Measurements from ENCODE around the gene RRAS. TPM values are rescaled to one million over a fixed set of nuclear protein-coding genes. Genes with fewer than 3 reads are reported as not detected.
A peak's percentile ranks its signal among the peaks of the same experiment; 100 is the strongest.
"Not testable (repeated sequence)": the region's sequence is repeated elsewhere in the genome, so short reads cannot be mapped to it uniquely, and the experiment has no call there.

RRAS gene
- total RNA-seq, 4 donors from 2014 or later, result 17.2 to 48.0 (median 32.4) TPM

DNA sequence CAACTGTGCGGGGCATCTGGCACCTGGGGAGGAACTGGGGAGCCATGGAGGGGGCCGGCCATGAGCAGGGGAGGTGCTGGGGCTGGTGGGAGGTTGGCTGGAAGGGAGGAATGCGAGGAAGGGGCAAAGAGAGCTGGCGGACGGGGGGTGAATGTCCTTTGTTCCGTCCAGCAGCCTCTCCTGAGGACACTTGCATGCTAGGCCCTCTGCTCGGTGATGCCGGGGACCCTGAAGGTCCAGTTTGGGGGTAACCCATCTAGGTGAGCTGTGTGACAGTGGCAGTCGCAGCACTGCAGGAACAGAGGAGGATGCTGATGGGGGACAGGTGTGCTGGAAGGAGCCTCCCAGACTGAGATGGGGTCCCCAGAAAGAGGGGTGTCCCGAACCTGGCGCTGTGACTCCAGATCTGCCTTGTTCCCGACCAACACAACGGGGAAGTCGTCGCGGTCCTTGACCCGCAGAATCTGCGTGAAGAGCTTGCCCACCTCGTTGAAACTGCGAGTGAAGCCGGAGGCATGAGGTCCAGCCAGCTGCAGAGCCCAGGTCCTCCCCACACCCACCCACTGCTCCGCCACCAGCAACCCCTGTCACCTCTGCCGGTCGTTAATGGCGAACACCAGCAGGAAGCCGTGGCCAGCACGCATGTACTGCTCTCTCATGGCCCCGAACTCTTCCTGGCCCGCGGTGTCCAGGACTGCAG lies 3.6 kb downstream of the RRAS start:
- H3K36me3 ChIP-seq, result no peaks in the 10 kb centered on the region
- peak overlapping the region in 1 of 4 donors; percentile 6 for H3K4me3 ChIP-seq
- H3K4me1 ChIP-seq, result peaks cover 0 to 19% (median 0%) of the 10 kb centered on the region in 4 donors
- no peaks in the 10 kb centered on the region for H3K9me3 ChIP-seq
- no peak for DNase-seq
- no peaks in the 10 kb centered on the region for H3K27me3 ChIP-seq
- peak overlapping the region in 3 of 4 donors; percentile 4 to 55 (median 4) for H3K27ac ChIP-seq
- TF ChIP-seq POLR2A (IDR thresholded peaks at IDR 0.05), result no peak
- TF ChIP-seq, protein P1, sequence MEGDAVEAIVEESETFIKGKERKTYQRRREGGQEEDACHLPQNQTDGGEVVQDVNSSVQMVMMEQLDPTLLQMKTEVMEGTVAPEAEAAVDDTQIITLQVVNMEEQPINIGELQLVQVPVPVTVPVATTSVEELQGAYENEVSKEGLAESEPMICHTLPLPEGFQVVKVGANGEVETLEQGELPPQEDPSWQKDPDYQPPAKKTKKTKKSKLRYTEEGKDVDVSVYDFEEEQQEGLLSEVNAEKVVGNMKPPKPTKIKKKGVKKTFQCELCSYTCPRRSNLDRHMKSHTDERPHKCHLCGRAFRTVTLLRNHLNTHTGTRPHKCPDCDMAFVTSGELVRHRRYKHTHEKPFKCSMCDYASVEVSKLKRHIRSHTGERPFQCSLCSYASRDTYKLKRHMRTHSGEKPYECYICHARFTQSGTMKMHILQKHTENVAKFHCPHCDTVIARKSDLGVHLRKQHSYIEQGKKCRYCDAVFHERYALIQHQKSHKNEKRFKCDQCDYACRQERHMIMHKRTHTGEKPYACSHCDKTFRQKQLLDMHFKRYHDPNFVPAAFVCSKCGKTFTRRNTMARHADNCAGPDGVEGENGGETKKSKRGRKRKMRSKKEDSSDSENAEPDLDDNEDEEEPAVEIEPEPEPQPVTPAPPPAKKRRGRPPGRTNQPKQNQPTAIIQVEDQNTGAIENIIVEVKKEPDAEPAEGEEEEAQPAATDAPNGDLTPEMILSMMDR (IDR thresholded peaks at IDR 0.05), result no peak

- Histone ChIP-seq H3K4me3 (no peak overlapping the region), H3K36me3 (no peaks in the 10 kb centered on the region), H3K9me3 (no peaks in the 10 kb centered on the region), H3K27me3 (no peaks in the 10 kb centered on the region), H3K4me1 (peaks cover 0 to 24% (median 0%) of the 10 kb centered on the region in 4 donors), H3K27ac (peak overlapping the region; percentile 4 to 55 (median 10))
- no peak for DNase-seq
- TF ChIP-seq POLR2A (IDR thresholded peaks at IDR 0.05), result no peak
- TF ChIP-seq, protein P1 (IDR thresholded peaks at IDR 0.05), result no peak
Measured at GRCh38 chr19:49635530-49636232, 4.3 kb downstream of the RRAS start.

DNA sequence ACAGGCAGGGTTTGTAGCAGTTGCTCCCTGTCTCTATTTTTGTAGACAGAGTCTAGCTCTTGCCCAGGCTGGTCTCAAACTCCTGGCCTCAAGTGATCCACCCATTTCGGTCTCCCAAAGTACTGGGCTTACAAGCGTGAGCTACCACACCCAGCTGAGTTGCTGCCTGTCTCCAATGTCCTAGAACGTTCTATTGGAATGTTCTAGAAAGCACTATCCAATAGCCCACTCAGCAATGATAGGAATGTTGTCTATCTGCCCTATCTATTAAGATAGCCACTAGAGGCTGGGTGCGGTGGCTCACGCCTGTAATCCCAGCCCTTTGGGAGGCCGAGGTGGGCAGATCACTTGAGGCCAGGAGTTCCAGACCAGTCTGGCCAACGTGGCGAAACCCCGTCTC lies 6.7 kb downstream of the RRAS start:
- DNase-seq, H3K4me3 ChIP-seq, H3K27me3 ChIP-seq, H3K36me3 ChIP-seq, H3K27ac ChIP-seq, H3K9me3 ChIP-seq: not testable (repeated sequence)
- peaks cover 0 to 10% (median 0%) of the 10 kb centered on the region in 4 donors for H3K4me1 ChIP-seq

- H3K4me3 ChIP-seq, result no peak overlapping the region
- DNase-seq, result no peak
- H3K9me3 ChIP-seq, result no peaks in the 10 kb centered on the region
- no peaks in the 10 kb centered on the region for H3K27me3 ChIP-seq
- peaks cover 0 to 6% (median 0%) of the 10 kb centered on the region in 4 donors for H3K4me1 ChIP-seq
- no peaks in the 10 kb centered on the region for H3K36me3 ChIP-seq
- no peak overlapping the region for H3K27ac ChIP-seq
- TF ChIP-seq, protein P1 (IDR thresholded peaks at IDR 0.05), result no peak
- TF ChIP-seq POLR2A (IDR thresholded peaks at IDR 0.05), result no peak
Measured at GRCh38 chr19:49632576-49632975, 7.4 kb downstream of the RRAS start.

GRCh38 chr19:49631610-49632192 lies 8.2 kb downstream of the RRAS start:
- no peak for DNase-seq
- Histone ChIP-seq H3K27ac (no peak overlapping the region), H3K9me3 (no peaks in the 10 kb centered on the region), H3K4me1 (peaks cover 0 to 6% (median 0%) of the 10 kb centered on the region in 4 donors), H3K27me3 (no peaks in the 10 kb centered on the region), H3K36me3 (peaks cover 0 to under 1% (median 0%) of the 10 kb centered on the region in 3 donors), H3K4me3 (no peak overlapping the region)
- TF ChIP-seq, protein P1 (IDR thresholded peaks at IDR 0.05), result no peak
- no peak for TF ChIP-seq POLR2A (IDR thresholded peaks at IDR 0.05)

All from Peyer's patch (tissue), 4 donors.